ENCODE measurements around the gene XAGE5.
"Not testable (repeated sequence)": the region's sequence is repeated elsewhere in the genome, so short reads cannot be mapped to it uniquely, and the experiment has no call there.

XAGE5 gene
- total RNA-seq = 0 reads per million in 2 donors

DNA sequence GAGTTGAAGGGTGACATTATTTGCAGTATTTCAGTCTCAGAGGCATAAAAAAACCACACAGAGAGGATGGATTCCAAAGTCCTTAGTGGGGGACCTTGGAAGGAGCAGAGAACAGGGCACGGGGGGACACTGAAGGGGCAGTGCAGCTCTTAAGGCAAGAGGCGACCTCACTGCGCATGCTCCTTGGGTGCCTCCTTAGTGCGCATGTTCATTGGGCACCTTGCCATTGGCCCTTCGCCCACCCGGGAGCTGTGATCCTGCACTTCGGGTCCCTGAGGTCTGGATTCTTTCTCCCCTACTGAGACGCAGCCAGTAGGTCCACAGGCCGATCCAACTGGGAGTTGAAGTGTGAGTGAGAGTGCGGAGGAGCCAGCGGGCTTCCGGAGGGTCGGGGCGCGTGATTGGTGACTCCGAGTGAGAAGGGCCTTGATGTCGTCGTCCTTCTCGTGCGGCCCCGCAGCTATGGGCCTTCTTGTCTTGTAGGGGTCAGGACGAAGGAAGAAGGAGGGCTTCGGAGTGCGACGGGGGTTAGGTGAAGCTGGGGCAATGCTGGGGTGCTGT is at the start of gene XAGE5:
XAGE5 (plus strand) TSS at position 223 of the 561 bp plus-strand sequence. CDS start 1,280 bp downstream, outside the sequence.
- no peak for DNase-seq

DNA sequence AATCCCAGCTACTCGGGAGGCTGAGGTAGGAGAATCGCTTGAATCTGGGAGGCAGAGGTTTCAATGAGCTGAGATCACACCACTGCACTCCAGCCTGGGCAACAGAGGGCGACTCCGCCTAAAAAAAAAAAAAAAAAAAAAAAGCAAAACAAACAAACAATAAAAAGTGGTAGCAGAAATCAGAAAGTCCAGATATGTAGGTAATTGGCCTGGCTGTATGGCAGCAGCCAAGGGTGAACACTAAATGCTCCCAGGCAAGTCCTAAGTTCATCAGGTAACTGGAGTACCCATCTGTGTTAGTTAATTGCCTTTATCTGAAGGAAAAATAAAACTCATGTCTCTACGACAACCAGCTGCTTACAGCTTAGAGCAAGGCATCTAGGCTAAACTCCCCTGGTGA is 45.1 kb upstream of the XAGE5 start:
- DNase-seq = not testable (repeated sequence)

DNA sequence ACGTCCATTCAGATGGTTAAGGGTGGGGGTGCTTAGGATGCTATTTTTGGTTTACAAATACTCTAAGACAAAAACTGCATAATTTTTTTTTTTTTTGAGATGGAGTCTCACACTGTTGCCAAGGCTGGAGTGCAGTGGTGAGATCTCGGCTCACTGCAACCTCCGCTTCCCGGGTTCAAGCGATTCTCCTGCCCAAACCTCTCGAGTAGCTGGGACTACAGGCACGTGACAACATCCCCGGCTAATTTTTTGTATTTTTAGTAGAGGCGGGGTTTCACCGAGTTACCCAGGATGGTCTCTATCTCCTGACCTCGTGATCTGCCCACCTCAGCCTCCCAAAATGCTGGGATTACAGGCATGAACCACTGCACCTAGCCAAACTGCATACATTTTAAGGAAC is 37.6 kb upstream of the XAGE5 start:
- not testable (repeated sequence) for DNase-seq

GRCh38 chrX:52797327-52797726 is 13.8 kb upstream of the XAGE5 start, which contains the start of gene SPANXN5:
SPANXN5 (minus strand) TSS chrX:52797427; CDS start chrX:52797348, 79 bp downstream.
- not testable (repeated sequence) for DNase-seq

DNA sequence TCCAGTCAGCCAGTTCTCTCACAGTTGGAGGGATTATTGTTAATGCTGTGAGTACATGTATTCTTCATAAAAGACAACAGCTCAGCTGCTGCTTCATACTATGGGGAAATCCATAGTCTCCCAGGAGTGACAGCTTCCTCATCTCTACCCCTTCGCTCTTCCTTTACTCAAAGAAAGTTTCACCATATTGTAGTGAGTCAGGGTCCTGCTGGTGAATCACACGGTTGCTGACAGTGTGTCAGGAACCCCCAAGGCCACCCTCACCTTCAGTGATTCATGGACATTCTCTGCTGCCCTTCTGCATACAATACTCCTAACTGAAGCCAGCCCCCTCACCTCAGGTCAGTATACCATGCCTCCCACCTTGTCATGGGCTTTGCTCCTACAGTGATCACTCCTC is 6.2 kb upstream of the XAGE5 start:
- DNase-seq = not testable (repeated sequence)

DNA sequence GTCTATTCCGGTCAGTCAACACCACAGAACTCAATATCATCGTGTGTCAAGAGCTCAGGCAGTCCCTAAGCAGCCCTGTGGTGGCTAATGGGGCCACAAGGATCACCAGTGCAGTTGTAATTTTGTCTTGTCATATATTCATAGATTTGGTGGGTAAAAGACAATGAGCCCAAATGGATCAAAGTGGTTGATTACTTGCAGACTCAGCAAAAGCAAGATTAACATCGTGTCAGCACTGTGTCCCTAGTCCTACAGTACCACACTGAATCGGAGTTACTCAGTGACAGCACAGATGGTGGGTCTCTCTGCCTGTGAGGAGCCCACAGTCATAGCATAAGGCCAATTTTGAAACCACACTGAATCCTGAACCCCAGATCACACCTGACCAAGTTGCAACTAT is 8.7 kb downstream of the XAGE5 start:
- no peak for DNase-seq

DNA sequence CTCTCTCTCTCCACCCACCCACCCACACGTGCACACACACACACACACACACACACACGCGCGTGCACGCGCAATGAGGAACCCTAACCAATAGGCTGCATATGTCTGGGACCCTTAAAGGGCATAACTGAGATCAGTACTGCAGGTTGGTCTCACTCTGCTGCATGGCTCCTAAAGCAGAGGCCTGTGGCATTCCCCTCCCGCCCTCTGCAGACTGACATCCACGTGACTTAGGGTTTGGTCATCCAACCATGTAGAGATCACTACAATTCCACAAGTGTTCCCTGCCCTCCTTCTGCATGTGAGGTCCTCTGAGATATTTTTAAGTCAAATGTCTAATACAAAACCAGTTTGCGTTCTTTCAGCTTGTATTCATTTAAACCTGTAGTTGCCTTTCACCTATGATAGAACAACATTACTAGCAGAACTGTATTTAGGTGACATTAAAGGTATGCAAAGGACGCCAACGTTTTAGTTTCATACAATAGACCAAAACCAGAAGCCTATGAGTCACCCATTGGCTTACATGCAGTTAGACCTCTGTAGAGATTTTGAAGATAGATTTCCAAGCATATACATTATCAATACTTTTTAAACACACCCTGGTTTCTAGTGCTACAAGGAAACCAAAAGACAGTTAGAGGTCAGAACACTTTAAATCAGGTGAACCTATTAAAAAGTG is 10.1 kb downstream of the XAGE5 start:
- DNase-seq = no peak

GRCh38 chrX:52824608-52825007 is 13.5 kb downstream of the XAGE5 start:
- DNase-seq = no peak

- DNase-seq = no peak
Observed at GRCh38 chrX:52830551-52830950, 19.5 kb downstream of the XAGE5 start.

GRCh38 chrX:52839137-52839536 is 28.1 kb downstream of the XAGE5 start:
- no peak for DNase-seq

- not testable (repeated sequence) for DNase-seq
Observed at GRCh38 chrX:52843619-52844018, 32.5 kb downstream of the XAGE5 start.

DNA sequence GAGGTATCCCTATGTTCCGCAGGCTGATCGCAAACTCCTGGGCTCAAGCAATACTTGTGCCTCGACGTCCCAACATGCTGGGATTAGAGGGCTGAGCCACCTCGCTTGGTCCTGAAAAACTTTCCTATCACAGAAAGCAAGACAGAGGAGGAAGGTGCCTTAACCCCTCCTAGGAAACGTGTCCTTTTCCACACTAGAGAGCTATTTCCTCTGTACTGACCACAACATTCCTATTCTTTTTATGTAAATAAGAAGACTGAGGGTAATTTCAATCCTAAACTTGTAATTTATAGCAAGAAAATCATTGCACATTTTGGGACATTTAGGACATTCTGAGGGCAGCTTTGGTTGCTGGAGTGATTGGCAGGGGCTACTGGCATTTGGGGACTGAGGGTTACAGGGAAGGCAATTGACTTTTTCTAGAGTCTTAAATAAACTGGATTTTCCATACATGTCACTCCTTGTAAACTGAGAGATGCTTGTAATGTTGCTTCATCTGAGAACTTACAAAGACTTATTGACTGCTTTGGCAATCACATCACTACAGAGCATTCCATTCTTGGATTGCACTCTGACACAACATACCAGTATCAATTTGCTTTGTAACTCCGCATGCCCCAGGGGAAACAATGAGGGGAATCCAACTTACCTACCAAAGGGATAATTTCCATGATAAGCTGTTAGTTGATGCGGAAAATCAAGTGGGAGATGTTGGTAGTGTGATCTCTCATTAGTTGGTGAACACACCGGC is 41.2 kb downstream of the XAGE5 start:
- DNase-seq = no peak

- not testable (repeated sequence) for DNase-seq
Observed at GRCh38 chrX:52856991-52857525, 46.0 kb downstream of the XAGE5 start.

- DNase-seq = no peak
Observed at GRCh38 chrX:52865343-52865998, 54.4 kb downstream of the XAGE5 start.
